H9 (cell line): ENCODE results near the gene CDK14. TPM values are rescaled to one million over a fixed set of nuclear protein-coding genes. Genes with fewer than 3 reads are reported as not detected.
A peak's percentile ranks its signal among the peaks of the same experiment; 100 is the strongest.

Experiments used
- DNase-seq: peaks from one replicate; pipeline ENCODE4 v3.0.0-alpha.2; 2017
- H2AFZ ChIP-seq: one replicate; pipeline ENCODE4 v1.6.1; 2013; ENCODE audit warnings: mild to moderate bottlenecking, low read length, control low read depth, moderate library complexity
- H2AK5ac ChIP-seq: 2 replicates; pipeline ENCODE4 v1.6.1; 2013; ENCODE audit warnings: low read length, control low read depth, mixed read lengths; ENCODE audit not compliant: insufficient read length
- H2BK120ac ChIP-seq: one replicate; pipeline ENCODE4 v1.6.1; 2013; ENCODE audit warnings: low read depth, mild to moderate bottlenecking, low read length, control low read depth, inconsistent platforms; ENCODE audit not compliant: poor library complexity, severe bottlenecking
- H2BK12ac ChIP-seq: 2 replicates; pipeline ENCODE4 v1.6.1; 2013; ENCODE audit warnings: low read length, control low read depth, mixed read lengths, low read depth; ENCODE audit not compliant: insufficient read length
- H2BK15ac ChIP-seq: 2 replicates; pipeline ENCODE4 v1.6.1; 2013; ENCODE audit warnings: low read depth, low read length, control low read depth
- H2BK20ac ChIP-seq: one replicate; pipeline ENCODE4 v1.6.1; 2013; ENCODE audit warnings: low read depth, mild to moderate bottlenecking, low read length, control low read depth, inconsistent platforms; ENCODE audit not compliant: poor library complexity, severe bottlenecking
- H2BK5ac ChIP-seq: 2 replicates; pipeline ENCODE4 v1.6.1; 2013; ENCODE audit warnings: low read length, control low read depth, mixed read lengths; ENCODE audit not compliant: insufficient read length
- H3K14ac ChIP-seq: 2 replicates; pipeline ENCODE4 v1.6.1; 2013; ENCODE audit warnings: low read length, control low read depth; ENCODE audit not compliant: insufficient read depth
- H3K18ac ChIP-seq: 2 replicates; pipeline ENCODE4 v1.6.1; 2013; ENCODE audit warnings: low read depth, mild to moderate bottlenecking, mixed read lengths, low read length, control low read depth; ENCODE audit not compliant: insufficient read length
- H3K23ac ChIP-seq: 2 replicates; pipeline ENCODE4 v1.6.1; 2013; ENCODE audit warnings: low read length, control low read depth, mixed read lengths, low read depth; ENCODE audit not compliant: insufficient read length
- H3K23me2 ChIP-seq: 2 replicates; pipeline ENCODE4 v1.6.1; 2013; ENCODE audit warnings: low read depth, mild to moderate bottlenecking, mixed read lengths, low read length, control low read depth; ENCODE audit not compliant: insufficient read length, poor library complexity, severe bottlenecking
- H3K27ac ChIP-seq: 2 replicates; pipeline ENCODE4 v1.5.1; 2013; ENCODE audit warnings: low read length, control low read depth, mixed read lengths, low read depth; ENCODE audit not compliant: insufficient read length
- H3K27me3 ChIP-seq: 2 replicates; pipeline ENCODE4 v1.6.1; 2013; ENCODE audit warnings: low read length, control low read depth, inconsistent platforms; ENCODE audit not compliant: insufficient read depth
- H3K4ac ChIP-seq: 2 replicates; pipeline ENCODE4 v1.6.1; 2013; ENCODE audit warnings: low read depth, mild to moderate bottlenecking, control low read depth, inconsistent platforms, low read length, moderate library complexity
- H3K4me1 ChIP-seq: 2 replicates; pipeline ENCODE4 v1.6.1; 2013; ENCODE audit warnings: low read length, control low read depth, inconsistent platforms; ENCODE audit not compliant: insufficient read depth
- H3K4me2 ChIP-seq: 2 replicates; pipeline ENCODE4 v1.6.1; 2013; ENCODE audit warnings: low read length, control low read depth, mixed read lengths; ENCODE audit not compliant: insufficient read length, insufficient read depth
- H3K56ac ChIP-seq: 2 replicates; pipeline ENCODE4 v1.6.1; 2013; ENCODE audit warnings: low read depth, mild to moderate bottlenecking, mixed read lengths, low read length, control low read depth; ENCODE audit not compliant: insufficient read length
- H3K79me1 ChIP-seq: 2 replicates; pipeline ENCODE4 v1.6.1; 2013; ENCODE audit warnings: low read depth, mild to moderate bottlenecking, moderate library complexity, low read length, control low read depth, inconsistent platforms; ENCODE audit not compliant: insufficient read depth, poor library complexity, severe bottlenecking
- H3K79me2 ChIP-seq: 2 replicates; pipeline ENCODE4 v1.6.1; 2013; ENCODE audit warnings: low read length, control low read depth, inconsistent platforms; ENCODE audit not compliant: insufficient read depth
- H3K9ac ChIP-seq: 2 replicates; pipeline ENCODE4 v1.6.1; 2013; ENCODE audit warnings: low read length, control low read depth, mixed read lengths; ENCODE audit not compliant: insufficient read length; ENCODE audit errors: extremely low read depth
- H3K9me3 ChIP-seq: one replicate; pipeline ENCODE4 v1.6.1; 2013; ENCODE audit warnings: low read depth, low read length, inconsistent platforms; ENCODE audit not compliant: control insufficient read depth
- H3T11ph ChIP-seq: one replicate; pipeline ENCODE4 v1.6.1; 2013; ENCODE audit warnings: mild to moderate bottlenecking, low read length, control low read depth, inconsistent platforms
- H4K20me1 ChIP-seq: one replicate; pipeline ENCODE4 v1.6.1; 2013; ENCODE audit not compliant: control insufficient read depth, insufficient read length, insufficient read depth
- H4K5ac ChIP-seq: 2 replicates; pipeline ENCODE4 v1.6.1; 2013; ENCODE audit warnings: low read depth, mild to moderate bottlenecking, mixed read lengths, low read length, control low read depth; ENCODE audit not compliant: insufficient read length
- H4K8ac ChIP-seq: replicated peaks from 2 replicates; pipeline ENCODE4 v1.6.1; 2013; ENCODE audit warnings: low read length, control low read depth, mixed read lengths, low read depth; ENCODE audit not compliant: insufficient read length
- H4K91ac ChIP-seq: 2 replicates; pipeline ENCODE4 v1.6.1; 2013; ENCODE audit warnings: low read depth, mild to moderate bottlenecking, moderate library complexity, mixed read lengths, low read length, control low read depth; ENCODE audit not compliant: insufficient read length
- H3K27ac Mint-ChIP-seq, 3 experiments: 2 replicates in 2 of 3; 3 replicates in 1 of 3; pipeline ENCODE4 v1.8.0; 2020 to 2021; ENCODE audit warnings: mixed read lengths in 3 of 3, mild to moderate bottlenecking in 1 of 3, moderate library complexity in 1 of 3
- H3K27me3 Mint-ChIP-seq: 2 replicates; pipeline ENCODE4 v1.8.0; 2021; ENCODE audit warnings: low read depth, mild to moderate bottlenecking, moderate library complexity, mixed read lengths
- H3K36me3 Mint-ChIP-seq, 3 experiments: 2 replicates in 2 of 3; 3 replicates in 1 of 3; pipeline ENCODE4 v1.8.0; 2020 to 2021; ENCODE audit warnings: low read depth in 3 of 3, mixed read lengths in 3 of 3; ENCODE audit not compliant: insufficient read depth in 1 of 3
- H3K4me1 Mint-ChIP-seq, 2 experiments: 2 replicates each; pipeline ENCODE4 v1.8.0; 2020; ENCODE audit warnings: mixed read lengths in 2 of 2
- H3K4me3 Mint-ChIP-seq, 2 experiments: 2 replicates in 1 of 2; 3 replicates in 1 of 2; pipeline ENCODE4 v1.8.0; 2020 to 2021; ENCODE audit warnings: mild to moderate bottlenecking in 2 of 2, mixed read lengths in 2 of 2, moderate library complexity in 1 of 2
- H3K9me3 Mint-ChIP-seq, 2 experiments: 2 replicates in 1 of 2; 3 replicates in 1 of 2; pipeline ENCODE4 v1.8.0; 2020; ENCODE audit warnings: mild to moderate bottlenecking in 2 of 2, mixed read lengths in 2 of 2, moderate library complexity in 1 of 2
- WGBS: extraction: QIAGEN DNeasy Blood & Tissue Kit; methylation state at CpG from one replicate; pipeline ENCODE4 v1.1.7; 2013; ENCODE audit warnings: missing lambda C conversion rate, low lambda C conversion rate, mixed read lengths; ENCODE audit not compliant: insufficient read length; ENCODE audit errors: extremely low coverage; 5-methylcytosine and 5-hydroxymethylcytosine counted together
- total RNA-seq: library from RNA; stranded (reverse); gene quantifications from 2 replicates; pipeline ENCODE4 v1.2.1, GENCODE V29; 2021
- TF ChIP-seq, protein P1 (sequence below): fragments of 200-600 bp; sonication (generic); conservative IDR thresholded peaks from 3 replicates; pipeline ENCODE4 v1.8.0; 2021; ENCODE audit warnings: antibody characterized with exemption, mild to moderate bottlenecking

CDK14 gene
- total RNA-seq, 1 experiment from 2014 or later, result 23.9 TPM

DNA sequence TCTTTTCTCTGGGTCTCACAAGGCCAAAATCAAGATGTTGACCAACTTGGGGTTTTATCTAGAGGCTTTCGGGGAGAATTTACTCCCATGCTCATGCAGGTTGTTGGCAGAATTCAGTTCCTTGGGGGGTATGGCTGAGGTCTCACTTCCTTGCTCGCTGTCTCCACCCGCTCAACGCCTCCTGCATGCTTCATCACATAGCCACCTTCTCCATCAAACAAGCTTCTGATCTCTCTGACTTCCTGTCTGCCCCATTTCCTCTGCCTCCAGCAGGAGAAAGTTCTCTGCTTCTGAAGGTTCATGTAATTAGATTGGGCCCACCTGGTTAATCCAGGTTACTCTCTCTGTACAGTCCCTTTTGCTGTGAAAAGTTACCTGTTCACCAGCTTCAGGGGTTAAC, 489.1 kb downstream of the CDK14 start:
- no peak overlapping the region for H2BK5ac ChIP-seq
- no peaks in the 10 kb centered on the region for H3K23me2 ChIP-seq
- H3K4me1 ChIP-seq, result no peaks in the 10 kb centered on the region
- no peak overlapping the region for H4K5ac ChIP-seq
- H2BK15ac ChIP-seq, result no peak overlapping the region
- H2BK12ac ChIP-seq, result no peak overlapping the region
- Mint-ChIP-seq H3K4me3 (no peak overlapping the region), H3K4me1 (peaks cover 6% of the 10 kb centered on the region in 2 experiments), H3K36me3 (no peaks in the 10 kb centered on the region), H3K27ac (peak overlapping the region in 1 of 3 experiments; percentile 47; a peak in 2 of 7 replicates), H3K9me3 (no peaks in the 10 kb centered on the region), H3K27me3 (no peaks in the 10 kb centered on the region)
- WGBS, result no CpG with 5 or more reads among the region's 4 CpGs
- H2AK5ac ChIP-seq, result no peak overlapping the region
- no peaks in the 10 kb centered on the region for H3K9me3 ChIP-seq
- no peaks in the 10 kb centered on the region for H4K20me1 ChIP-seq
- H3K27me3 ChIP-seq, result no peaks in the 10 kb centered on the region
- DNase-seq, result no peak
- no peaks in the 10 kb centered on the region for H3K79me1 ChIP-seq
- H3K79me2 ChIP-seq, result no peaks in the 10 kb centered on the region
- no peak overlapping the region for H2BK120ac ChIP-seq
- no peak overlapping the region for H3K27ac ChIP-seq
- H3K4me2 ChIP-seq, result no peak overlapping the region
- H3K56ac ChIP-seq, result no peak overlapping the region
- TF ChIP-seq, protein P1, sequence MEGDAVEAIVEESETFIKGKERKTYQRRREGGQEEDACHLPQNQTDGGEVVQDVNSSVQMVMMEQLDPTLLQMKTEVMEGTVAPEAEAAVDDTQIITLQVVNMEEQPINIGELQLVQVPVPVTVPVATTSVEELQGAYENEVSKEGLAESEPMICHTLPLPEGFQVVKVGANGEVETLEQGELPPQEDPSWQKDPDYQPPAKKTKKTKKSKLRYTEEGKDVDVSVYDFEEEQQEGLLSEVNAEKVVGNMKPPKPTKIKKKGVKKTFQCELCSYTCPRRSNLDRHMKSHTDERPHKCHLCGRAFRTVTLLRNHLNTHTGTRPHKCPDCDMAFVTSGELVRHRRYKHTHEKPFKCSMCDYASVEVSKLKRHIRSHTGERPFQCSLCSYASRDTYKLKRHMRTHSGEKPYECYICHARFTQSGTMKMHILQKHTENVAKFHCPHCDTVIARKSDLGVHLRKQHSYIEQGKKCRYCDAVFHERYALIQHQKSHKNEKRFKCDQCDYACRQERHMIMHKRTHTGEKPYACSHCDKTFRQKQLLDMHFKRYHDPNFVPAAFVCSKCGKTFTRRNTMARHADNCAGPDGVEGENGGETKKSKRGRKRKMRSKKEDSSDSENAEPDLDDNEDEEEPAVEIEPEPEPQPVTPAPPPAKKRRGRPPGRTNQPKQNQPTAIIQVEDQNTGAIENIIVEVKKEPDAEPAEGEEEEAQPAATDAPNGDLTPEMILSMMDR, result no peak
- no peak overlapping the region for H3K14ac ChIP-seq
- H2AFZ ChIP-seq, result no peak overlapping the region
- no peak overlapping the region for H2BK20ac ChIP-seq
- H3K18ac ChIP-seq, result no peak overlapping the region
- H3T11ph ChIP-seq, result no peak overlapping the region
- H3K23ac ChIP-seq, result no peak overlapping the region
- no peak overlapping the region for H4K8ac ChIP-seq
- H3K4ac ChIP-seq, result no peak overlapping the region
- H3K9ac ChIP-seq, result no peak overlapping the region
- H4K91ac ChIP-seq, result no peak overlapping the region
